Globus pallidus (tissue), 1 donor: ENCODE data around the gene CCDC7.
A peak's percentile ranks its signal among the peaks of the same experiment; 100 is the strongest.
"Not testable (repeated sequence)": the region's sequence is repeated elsewhere in the genome, so short reads cannot be mapped to it uniquely, and the experiment has no call there.

Experiments used
- DNase-seq: peaks from one replicate; pipeline ENCODE4 v3.0.0-alpha.2; 2015; ENCODE audit warnings: low spot score

CCDC7 gene

DNA sequence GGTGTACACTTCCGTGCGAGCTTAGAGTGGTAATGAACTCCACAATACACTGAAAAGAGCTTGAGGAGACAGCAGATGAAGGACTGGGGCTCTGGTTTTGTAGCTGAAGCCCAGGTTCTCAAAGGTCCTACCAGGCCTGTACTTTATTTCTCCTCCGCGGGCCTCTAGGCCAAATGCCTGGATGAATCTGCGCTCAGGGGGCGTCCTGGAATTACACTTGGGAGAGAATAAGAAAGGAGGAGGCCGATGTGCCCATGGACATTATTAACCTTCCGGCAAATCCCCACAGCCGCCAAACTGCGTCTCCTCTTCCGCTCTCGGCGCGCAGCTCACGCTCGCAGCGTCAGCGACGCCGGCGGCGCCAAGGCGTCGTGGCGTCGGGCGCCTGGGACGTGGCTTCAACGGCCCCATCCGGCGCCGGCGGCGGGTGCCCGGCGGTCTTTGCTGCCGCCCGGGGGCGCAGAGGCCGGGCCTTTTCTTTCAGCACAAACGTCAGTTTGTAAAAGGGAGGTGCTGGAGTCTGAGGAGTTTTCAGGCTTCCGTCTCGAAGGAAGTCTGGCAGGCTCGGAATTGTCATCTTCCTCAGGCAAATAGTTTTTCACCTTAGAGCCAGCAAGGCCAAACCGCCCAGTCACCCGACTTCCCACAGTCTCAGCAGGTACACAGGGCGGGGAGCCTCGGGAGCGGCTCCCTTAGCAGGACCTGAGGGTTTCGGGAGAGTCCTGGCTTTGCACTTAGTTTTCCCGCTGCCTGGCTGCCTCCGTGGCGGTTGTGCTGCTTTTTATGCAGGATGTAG, at the start of gene CCDC7:
CCDC7 (plus strand) TSS at position 401 of the 796 bp plus-strand sequence. CDS start 5,503 bp downstream, outside the sequence.
- peak; percentile 85 for DNase-seq

DNA sequence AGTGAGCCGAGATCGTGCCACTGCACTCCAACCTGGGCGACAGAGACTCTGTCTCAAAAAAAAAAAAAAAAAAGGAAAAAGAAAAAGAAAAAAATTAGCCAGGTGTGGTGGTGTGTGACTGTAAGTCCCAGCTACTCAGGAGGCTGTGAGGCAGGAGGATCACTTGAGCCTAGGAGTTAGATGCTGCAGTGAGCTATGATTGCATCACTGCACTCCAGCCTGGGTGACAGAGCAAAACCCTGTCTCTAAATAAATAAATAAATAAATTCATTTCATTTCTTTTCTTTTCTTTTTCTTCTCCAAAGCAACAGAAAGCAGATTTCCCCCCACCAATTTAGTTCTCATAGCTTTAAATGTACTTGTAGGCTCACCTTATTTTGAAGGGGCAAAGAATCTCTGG, 48.8 kb upstream of the CCDC7 start:
- not testable (repeated sequence) for DNase-seq

DNA sequence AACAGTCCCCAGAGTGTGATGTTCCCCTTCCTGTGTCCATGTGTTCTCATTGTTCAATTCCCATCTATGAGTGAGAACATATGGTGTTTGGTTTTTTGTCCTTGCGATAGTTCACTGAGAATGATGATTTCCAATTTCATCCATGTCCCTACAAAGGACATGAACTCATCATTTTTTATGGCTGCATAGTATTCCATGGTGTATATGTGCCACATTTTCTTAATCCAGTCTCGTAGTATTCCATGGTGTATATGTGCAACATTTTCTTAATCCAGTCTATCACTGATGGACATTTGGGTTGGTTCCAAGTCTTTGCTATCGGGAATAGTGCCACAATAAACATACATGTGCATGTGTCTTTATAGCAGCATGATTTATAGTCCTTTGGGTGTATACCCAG, 46.2 kb upstream of the CCDC7 start:
- not testable (repeated sequence) for DNase-seq

DNA sequence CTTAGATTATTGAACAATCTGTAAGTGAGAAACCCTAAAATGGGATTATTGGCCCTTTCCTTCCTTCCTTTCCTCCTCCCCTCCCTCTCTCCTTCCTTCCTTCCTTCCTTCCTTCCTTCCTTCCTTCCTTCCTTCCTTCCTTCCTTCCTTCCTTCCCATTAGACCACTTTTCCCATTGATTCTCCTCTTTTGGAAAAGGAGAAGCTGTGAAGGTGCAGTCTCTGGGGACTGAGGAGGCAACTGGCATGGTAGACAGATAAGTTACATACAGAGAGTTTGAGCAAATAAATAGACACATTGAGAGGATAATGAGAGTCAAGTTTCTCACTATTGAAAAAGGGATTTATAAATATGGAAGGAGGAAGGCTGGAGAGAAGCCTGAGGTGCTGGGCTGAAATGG, 45.0 kb upstream of the CCDC7 start:
- no peak for DNase-seq

DNA sequence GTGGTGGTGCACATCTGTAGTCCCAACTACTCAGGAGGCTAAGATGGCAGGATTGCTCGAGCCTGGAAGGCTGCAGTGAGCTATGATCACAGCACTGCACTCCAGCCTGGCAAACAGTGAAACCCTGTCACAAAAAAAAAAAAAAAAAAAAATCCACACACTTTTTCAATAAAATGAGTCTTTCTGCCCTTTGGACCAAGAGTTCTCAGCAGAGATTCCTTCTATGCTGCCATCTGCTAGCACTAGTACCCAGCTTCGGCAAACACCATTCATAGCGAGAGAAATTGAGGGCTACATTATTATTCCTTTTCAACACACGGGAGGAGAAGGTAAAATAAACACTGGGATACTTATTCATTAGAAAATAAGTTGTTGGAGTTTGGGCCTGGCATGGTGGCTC, 43.4 kb upstream of the CCDC7 start:
- no peak for DNase-seq

DNA sequence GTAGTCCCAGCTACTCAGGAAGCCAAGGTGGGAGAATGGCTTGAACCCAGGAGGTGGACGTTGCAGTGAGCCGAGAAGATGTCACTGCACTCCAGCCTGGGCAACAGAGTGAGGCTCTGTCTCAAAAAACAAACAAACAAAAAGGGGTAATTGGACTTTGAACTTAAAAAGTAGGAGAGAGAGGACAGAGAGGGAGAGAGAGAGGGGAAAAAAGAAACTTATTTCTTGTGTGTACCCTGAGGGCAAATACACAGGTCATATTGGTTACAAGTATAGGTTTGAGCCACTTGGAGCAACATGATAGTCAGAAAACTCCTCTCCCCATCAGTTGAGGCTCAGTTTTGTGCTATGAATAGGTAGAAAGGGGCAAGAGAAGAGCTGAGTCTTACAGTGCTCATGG, 42.8 kb upstream of the CCDC7 start:
- no peak for DNase-seq

DNA sequence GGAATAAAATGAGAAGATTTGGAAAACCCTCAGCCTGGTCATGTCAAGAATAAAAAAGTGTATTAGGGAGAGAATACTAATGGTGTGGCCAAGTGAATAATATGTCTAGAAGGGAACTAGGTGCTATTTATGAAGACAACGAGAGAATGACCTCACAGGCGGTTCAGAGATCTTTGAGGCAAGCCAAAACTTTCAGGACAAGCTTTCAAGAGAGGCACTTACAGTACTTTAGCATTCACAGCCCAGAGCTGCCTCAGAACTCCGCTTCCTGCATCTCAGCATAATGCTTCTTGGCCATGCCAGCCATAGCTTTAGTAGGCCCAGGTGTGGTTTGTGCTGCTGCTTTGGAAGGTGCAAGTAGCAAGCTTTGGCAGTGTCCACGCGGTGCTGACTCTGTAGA, 37.2 kb upstream of the CCDC7 start:
- DNase-seq = no peak

DNA sequence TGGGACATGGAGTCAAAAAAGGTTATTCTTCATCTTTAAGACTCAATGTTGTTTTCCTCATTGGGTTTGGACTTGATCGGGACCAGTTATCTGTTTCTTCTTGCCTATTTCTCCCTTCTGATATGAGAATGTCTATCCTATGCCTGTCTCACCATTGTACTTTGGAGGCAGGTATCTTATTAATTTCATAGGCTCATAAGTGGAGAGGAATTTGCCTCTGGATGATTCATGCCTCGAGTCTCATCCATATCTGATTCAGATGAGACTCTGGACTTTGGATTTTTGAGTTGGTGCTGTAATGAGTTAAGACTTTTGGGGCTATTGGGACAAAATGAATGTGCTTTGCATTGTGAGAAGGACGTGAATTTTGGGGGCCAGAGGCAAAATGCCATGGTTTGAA, 36.2 kb upstream of the CCDC7 start:
- DNase-seq = no peak

DNA sequence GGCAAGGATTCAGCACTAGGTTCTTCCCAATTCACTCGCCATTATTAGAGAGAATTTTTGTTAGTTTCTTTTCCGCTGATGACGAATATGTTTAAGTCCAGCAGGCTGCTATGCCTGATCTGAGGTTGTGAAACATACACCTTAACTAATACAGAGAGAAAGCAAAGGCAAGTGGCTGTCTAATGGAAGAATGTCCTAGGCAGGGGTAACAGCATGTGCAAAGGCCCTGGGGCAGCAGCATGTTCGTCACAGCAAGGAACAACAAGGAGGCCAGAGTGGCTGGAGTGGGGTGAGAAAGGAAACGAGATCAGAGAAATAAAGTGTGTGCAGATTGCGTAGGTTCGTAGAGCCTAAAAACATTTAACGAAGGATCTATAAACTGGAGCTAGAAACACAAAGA, 35.4 kb upstream of the CCDC7 start:
- DNase-seq = no peak

DNA sequence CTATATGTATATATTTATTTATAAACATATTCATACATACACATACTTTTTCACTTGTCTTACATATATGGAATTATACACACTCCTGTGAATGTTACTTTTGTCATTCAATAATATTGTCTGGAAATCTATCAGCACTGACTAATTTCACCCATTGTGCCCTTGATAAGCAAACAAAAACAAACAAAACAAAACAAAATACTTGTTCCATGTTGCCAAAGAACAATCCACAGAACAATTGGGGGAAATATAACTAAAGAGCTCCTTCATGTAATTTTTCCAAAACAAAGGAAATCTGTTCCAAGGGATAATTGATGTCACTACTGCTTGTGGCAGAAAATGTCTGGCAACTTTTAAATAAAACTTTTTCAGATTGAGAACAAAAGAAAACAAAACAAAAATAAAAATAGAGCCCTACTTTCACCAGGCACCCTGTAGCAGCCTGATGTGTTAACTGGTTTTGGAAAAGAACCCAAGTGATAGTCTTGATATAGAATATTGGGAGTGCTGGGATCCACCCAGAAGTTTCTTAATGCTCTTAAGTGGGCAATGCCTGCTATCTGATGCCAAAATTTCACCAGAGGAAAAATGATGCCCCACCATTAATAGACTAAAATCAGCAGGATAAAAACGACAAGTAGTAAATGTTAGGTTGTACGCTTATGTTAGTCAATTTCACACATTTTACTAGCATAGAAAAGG, 34.0 kb upstream of the CCDC7 start:
- DNase-seq = no peak

DNA sequence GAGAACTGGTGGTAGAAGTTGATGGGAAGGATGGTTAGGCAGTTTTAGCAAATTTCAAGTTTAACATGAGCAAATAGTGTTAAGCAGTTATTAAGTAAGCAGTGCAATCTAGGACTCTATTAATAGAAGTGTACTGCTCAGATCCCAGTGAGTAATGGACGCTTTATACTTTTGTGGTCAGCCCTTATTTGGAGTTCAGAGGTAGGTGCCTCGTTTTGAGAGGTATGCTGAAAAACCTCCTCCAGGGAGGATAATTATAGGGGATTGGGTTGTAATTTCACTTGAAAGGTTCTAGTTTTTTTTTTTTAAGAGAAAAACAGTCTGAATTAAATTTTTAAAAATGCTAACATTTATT, 33.5 kb upstream of the CCDC7 start:
- no peak for DNase-seq

DNA sequence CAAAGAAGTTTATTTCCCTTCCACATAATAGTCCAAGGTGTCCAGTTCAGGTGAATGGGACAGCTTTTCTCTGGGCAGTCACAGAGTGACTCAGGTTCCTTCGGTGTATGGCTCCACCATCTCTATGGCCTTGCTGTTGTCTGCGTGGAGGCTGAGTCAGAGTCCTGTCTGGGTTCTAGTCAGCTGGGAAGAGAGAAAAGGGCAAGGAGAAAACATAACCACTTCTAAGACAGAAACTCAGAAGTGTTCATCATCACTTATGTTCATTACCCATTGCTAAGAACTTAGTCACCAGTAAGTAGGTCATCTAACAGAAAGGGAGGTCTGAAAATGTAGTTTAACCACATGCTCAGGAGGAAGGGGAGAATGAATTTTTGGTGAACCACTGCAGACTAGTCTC, 32.4 kb upstream of the CCDC7 start:
- no peak for DNase-seq

DNA sequence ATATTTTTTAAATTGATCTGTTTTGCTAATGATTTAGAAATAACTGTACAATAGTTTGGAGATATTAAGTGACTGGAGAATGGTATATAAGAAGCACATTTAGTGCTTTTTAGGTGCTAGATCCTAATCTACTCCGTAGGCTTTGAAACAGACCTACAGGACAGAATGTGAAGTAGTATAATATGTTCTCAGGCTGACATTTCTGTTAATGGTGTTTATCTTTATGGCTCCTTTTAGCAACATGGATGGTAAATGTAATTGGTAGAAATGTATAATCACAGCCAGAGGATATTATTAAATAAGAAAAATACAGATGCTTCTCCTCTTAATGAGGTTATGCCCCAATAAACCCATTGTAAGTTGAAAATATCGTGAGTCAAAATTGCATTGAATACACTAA, 30.6 kb upstream of the CCDC7 start:
- DNase-seq = no peak

DNA sequence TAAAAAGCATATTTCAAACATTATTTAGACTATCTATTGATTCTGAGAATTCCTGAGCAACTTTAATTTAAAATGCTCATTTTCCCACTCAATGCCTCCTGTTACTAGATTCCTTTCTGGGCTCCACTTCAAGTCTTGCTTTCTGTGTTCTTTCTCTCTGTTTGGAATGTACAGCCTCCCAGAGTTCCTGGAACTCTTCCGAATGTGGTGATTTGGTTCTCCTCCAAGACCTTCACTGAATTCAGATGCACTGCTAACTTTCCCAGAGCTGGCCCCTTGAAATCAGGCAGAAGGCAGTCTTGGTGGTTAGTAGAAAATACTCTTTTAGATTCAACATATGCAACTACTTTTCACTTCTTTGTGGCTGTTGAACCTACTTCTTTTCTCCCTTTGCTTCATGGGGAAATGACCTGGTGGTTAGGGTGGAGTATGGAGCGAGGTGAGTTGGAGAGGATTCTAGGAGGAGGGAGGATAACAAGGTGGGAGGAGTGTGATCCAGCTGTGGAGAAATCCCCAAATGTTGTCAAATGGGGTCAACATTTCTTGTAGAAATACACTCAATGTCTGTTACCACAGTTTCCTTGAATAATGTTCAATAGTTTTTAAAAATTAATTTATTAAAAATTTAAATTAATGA, 27.9 kb upstream of the CCDC7 start:
- DNase-seq = peak; percentile 43

DNA sequence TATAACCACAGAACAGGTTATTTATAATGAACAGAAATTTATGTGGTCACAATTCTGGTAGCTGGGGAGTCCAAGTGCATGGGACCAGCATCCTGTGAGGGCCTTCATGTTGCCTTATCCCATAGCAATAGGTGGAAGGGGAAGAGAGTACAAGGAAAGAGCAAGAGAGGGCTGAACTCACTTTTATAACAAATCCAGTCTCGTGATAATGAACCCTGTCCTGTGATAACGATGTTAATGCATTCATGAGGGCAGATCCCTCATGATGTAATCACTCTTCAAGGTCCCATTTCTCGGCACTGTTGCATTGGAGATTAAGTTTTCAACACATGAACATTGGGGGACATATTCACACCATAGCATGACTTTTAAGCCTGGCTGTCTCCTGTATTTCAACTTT, 27.4 kb upstream of the CCDC7 start:
- DNase-seq = no peak

DNA sequence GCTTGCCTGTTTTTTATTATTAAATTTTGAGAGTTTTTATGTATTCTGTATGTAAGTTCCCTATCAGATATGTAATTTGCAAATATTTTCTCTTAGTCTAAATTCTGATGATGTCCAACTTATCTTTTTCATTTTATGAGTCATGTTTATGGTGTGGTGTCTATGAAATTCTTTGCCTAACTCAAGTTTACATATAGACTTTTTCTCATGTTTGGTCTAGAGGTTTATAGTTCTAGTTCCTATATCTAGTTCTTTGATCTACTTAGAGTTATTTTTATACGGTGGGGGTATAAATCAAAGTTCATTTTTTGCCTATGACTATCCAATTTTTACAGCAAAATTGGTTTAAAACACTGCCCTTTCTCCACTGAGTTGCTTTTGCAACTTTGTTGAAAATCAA, 26.3 kb upstream of the CCDC7 start:
- DNase-seq = no peak

DNA sequence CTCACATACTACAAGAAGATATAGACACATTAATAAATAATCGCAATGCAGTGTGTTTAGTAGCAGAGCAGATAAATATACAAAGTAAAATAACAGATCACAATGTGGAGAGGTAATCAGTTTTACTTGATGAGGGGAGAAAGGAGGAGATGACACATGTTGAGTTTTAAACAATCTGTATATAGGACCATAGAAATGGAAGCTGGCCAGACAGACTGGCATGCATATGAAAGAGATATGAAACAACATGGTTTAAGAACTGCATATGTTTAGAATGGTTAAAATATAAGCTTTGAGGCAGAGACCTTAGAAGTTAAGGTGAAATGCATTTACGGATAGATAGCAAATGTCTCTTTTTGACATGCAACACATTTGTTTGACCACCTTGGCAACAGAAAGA, 19.8 kb upstream of the CCDC7 start:
- no peak for DNase-seq

DNA sequence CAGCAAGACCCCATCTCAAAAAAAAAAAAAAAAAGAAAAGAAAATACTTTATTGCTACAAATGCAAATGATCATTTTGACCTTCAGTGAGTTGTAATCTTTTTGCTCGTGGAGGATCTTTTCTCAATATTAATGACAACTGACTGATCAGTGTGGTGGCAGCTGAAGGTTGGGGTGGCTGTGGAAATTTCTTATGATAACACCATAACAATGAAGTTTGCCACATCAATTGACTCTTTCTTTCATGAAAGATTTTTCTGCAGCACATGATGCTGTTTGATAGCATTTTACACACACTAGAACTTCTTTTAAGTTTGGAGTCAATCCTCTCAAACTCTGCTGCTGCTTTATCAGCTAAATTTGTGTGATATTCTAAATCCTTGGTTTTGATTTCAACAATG, 12.4 kb upstream of the CCDC7 start:
- no peak for DNase-seq

DNA sequence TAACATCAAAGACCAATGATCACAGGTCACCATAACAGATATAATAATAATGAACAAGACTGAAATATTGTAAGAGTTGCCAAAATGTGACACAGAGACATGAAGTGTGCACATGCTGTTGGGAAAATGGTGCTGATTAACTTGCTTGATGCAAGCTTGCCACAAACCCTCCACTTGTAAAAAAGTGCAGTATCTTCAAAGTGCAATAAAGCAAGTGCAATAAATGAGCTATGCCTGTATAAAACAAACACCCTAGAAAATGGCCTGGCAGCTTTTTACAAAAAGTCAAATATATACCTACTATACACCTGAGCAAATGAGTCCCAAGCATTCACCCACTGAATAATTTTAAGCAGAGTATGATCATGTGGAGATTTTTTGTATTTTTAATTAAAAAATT, 9.7 kb upstream of the CCDC7 start:
- no peak for DNase-seq

DNA sequence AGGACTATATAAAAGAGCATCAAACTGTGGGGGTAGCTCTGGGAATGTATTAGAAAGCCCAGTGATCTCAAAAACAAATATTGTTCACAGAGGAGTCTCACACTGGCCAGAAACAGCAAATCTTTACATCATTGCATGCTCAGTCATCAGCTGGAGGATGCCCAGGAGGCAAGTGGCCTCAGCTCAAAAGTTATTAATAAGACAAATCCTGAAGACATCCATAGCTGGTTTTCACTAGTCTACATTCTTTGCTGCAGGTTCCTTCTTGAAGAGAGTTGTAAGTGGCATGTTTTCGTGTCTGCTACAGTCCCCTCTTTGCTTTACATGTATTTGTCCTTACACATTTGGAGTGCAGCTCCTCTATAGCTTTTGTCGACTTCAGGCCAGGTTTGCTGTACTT, 8.6 kb upstream of the CCDC7 start:
- no peak for DNase-seq

DNA sequence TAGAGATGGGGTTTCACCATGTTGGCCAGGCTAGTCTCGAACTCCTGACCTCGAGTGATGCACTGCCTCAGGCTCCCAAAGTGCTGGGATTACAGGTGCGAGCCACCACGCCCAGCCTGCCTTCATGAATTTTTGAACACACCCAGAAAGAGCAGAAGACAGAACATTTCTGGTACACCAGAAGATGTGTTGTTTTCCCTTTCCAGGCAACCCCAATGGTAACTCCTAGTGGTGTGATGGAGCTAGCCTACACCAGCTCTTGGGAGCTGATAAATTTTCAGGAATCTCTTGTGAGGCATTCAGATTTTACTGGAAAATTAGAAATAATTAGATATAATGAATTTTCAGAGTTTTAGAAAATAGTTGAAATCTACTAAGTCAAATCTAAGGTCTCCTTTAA, 904 bp upstream of the CCDC7 start:
- no peak for DNase-seq

DNA sequence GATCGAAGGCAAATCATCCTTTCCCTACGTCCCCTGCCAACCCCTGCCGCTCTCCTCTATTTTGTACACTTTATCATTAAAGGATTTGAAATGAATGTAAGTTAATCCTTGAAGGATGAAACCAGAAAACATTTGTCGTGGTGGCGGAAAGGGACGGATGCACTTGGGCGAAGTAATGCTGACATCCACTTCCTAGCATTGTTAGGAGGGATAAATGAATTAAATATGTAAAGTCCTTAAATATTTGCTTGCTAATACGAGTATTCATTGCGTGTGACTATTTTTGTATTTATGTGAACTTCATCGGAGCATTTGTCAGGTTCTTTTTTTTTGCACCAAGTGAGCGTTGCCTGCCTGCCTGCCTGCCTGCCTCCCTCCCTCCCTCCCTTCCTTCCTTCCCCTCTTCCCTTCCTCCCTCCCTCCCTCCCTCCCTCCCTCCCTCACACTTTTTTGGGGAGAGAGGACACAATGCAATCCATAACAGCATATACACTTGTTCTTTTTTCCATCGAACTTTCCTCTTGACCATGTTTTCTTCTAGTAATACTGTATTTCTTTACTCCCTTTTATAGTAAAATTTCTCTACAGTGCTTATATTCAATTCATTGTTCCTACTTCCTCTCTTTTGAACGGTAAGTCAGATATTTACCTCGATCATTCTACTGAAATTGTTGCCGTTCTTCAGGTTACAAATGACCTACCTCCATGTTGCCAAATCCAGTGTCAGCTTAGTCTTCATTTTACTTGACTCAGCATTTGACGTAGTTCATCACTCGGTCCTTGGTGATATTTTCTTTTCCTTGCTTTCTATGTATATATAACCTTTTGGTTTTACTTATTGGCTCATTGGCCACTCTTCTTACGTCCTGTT, 831 bp downstream of the CCDC7 start:
- peak; percentile 44 for DNase-seq
